K562 (cell line): ENCODE data around the gene MAP3K12. TPM values are rescaled to one million over a fixed set of nuclear protein-coding genes. Genes with fewer than 3 reads are reported as not detected.

ENCODE experiments used
- ATAC-seq: fragments of 200-7000 bp; cut with Tn5 transposase; 3 replicates; pipeline ENCODE4 v1.9.1; 2020; ENCODE audit warnings: moderate library complexity
- BruUV-seq: library from RNA; stranded (reverse); fragments of 400-500 nt; replicated peaks from 2 replicates; lab custom pipeline; 2021; lab: Mats Ljungman, UMichigan
- CTCF ChIA-PET: fragments of 300-600 bp; formaldehyde crosslinking; extraction: SDS; loops from one replicate; lab custom pipeline; 2021; ENCODE audit warnings: low intra/inter-chr PET ratio; lab: Yijun Ruan, JAX
- POLR2A ChIA-PET: fragments of 300-600, 350-650 bp; sonication (Branson Sonifier 250); formaldehyde crosslinking; extraction: SDS; loops from one replicate; lab custom pipeline; 2021; ENCODE audit warnings: antibody characterized with exemption, inconsistent platforms; lab: Yijun Ruan, JAX
- DNase-seq, 4 experiments: peaks; one replicate each; pipeline versions ENCODE4 v3.0.0 to v3.0.0-alpha.2; 2011 to 2018; ENCODE audit warnings: low spot score in 3 of 4, mixed read lengths in 3 of 4; ENCODE audit errors: extremely low read depth in 1 of 4
- FAIRE-seq: peaks from 2 replicates; lab custom pipeline; 2011; peaks lifted over from hg19 to GRCh38; lab: Jason Lieb, UNC
- H2AFZ ChIP-seq: 2 replicates; pipeline ENCODE4 v1.6.0; 2011; ENCODE audit warnings: low read depth, low read length, control low read depth, inconsistent platforms
- H3K27ac ChIP-seq: fragments of 200-600 bp; 3 replicates; pipeline ENCODE4 v1.8.0; 2011; ENCODE audit warnings: low read depth, mild to moderate bottlenecking, control low read depth, inconsistent platforms, low read length, moderate library complexity, mixed read lengths; ENCODE audit errors: extremely low read depth
- H3K27me3 ChIP-seq, 2 experiments: fragments of 300-600 bp in 1 of 2; 2 replicates in 1 of 2; 3 replicates in 1 of 2; pipeline versions ENCODE4 v1.6.0 to v1.8.0; 2011; ENCODE audit warnings: inconsistent platforms in 2 of 2, low read length in 2 of 2, mild to moderate bottlenecking in 1 of 2, mixed read lengths in 1 of 2, moderate library complexity in 1 of 2; ENCODE audit not compliant: control insufficient read depth in 2 of 2, insufficient read depth in 2 of 2
- H3K36me3 ChIP-seq: fragments of 300-600 bp; 3 replicates; pipeline ENCODE4 v1.8.0; 2011; ENCODE audit warnings: mild to moderate bottlenecking, low read length, inconsistent platforms; ENCODE audit not compliant: control insufficient read depth, insufficient read depth
- H3K4me1 ChIP-seq, 2 experiments: fragments of 200-600 bp in 1 of 2; replicated peaks in 1 of 2; 2 replicates in 1 of 2; 3 replicates in 1 of 2; pipeline versions ENCODE4 v1.5.1 to v1.8.0; 2011; ENCODE audit warnings: inconsistent platforms in 2 of 2, low read length in 2 of 2, mild to moderate bottlenecking in 1 of 2, mixed read lengths in 1 of 2, moderate library complexity in 1 of 2; ENCODE audit not compliant: control insufficient read depth in 2 of 2, insufficient read depth in 2 of 2
- H3K4me2 ChIP-seq: 2 replicates; pipeline ENCODE4 v1.6.1; 2011; ENCODE audit warnings: low read length, control low read depth, inconsistent platforms, mixed read lengths; ENCODE audit not compliant: insufficient read depth
- H3K4me3 ChIP-seq: fragments of 200-600 bp; sonication (generic), shearing (Covaris generic); 2 replicates; pipeline ENCODE4 v1.5.1; 2016; ENCODE audit warnings: control low read depth, inconsistent platforms
- H3K79me2 ChIP-seq: fragments of 200-600 bp; 3 replicates; pipeline ENCODE4 v1.8.0; 2011; ENCODE audit warnings: low read length, inconsistent platforms; ENCODE audit not compliant: control insufficient read depth, insufficient read depth
- H3K9ac ChIP-seq, 2 experiments: 2 replicates each; pipeline versions ENCODE4 v1.6.0 to v1.6.1; 2011; ENCODE audit warnings: low read depth in 2 of 2, low read length in 2 of 2, control low read depth in 1 of 2, inconsistent platforms in 1 of 2, mild to moderate bottlenecking in 1 of 2, mixed read lengths in 1 of 2; ENCODE audit not compliant: insufficient read depth in 1 of 2
- H3K9me1 ChIP-seq: one replicate; pipeline ENCODE4 v1.6.0; 2011; ENCODE audit warnings: inconsistent platforms, mild to moderate bottlenecking, low read length, moderate library complexity; ENCODE audit not compliant: control insufficient read depth, insufficient read depth
- H3K9me3 ChIP-seq: replicated peaks from 2 replicates; pipeline ENCODE4 v1.5.1; 2011; ENCODE audit warnings: low read depth, low read length, inconsistent platforms; ENCODE audit not compliant: control insufficient read depth, insufficient read depth
- H4K20me1 ChIP-seq: replicated peaks from 2 replicates; pipeline ENCODE4 v1.6.1; 2011; ENCODE audit warnings: low read length, inconsistent platforms, mixed read lengths; ENCODE audit not compliant: control insufficient read depth, insufficient read depth
- EWSR1 ChIP-seq: fragments of 450-650 bp; IDR thresholded peaks from 2 replicates; pipeline ENCODE4 v1.6.1; 2018; ENCODE audit warnings: borderline replicate concordance, mild to moderate bottlenecking, low read depth, moderate library complexity; ENCODE audit not compliant: partially characterized antibody
- HCFC1 ChIP-seq: IDR thresholded peaks from 2 replicates; pipeline ENCODE4 v1.6.1; 2012; ENCODE audit warnings: low read depth, low read length, improper control_type of control experiment
- HDAC1 ChIP-seq, 2 experiments: fragments of 450-650 bp; IDR thresholded peaks; 2 replicates each; pipeline ENCODE4 v1.6.1; 2016 to 2017; ENCODE audit warnings: inconsistent platforms in 1 of 2, mild to moderate bottlenecking in 1 of 2, moderate library complexity in 1 of 2
- HOMEZ ChIP-seq: fragments of 250-450 bp; sonication (Bioruptor Pico); IDR thresholded peaks from 2 replicates; pipeline ENCODE4 v1.4.0; 2020; ENCODE audit warnings: mild to moderate bottlenecking, moderate library complexity
- KAT7 ChIP-seq: sonication (generic); formaldehyde crosslinking; IDR thresholded peaks from 2 replicates; pipeline ENCODE4 v1.8.0; 2022; ENCODE audit warnings: missing genetic modification reagents, mild to moderate bottlenecking, borderline replicate concordance
- MCM7 ChIP-seq, 2 experiments: fragments of 450-650 bp; IDR thresholded peaks; 2 replicates each; pipeline ENCODE4 v1.6.1; 2016 to 2018
- MEIS2 ChIP-seq: fragments of 450-650 bp; IDR thresholded peaks from 2 replicates; pipeline ENCODE4 v1.6.1; 2014; ENCODE audit warnings: mild to moderate bottlenecking; ENCODE audit not compliant: partially characterized antibody
- THRAP3 ChIP-seq: fragments of 450-650 bp; IDR thresholded peaks from 2 replicates; pipeline ENCODE4 v1.6.1; 2016; ENCODE audit warnings: mild to moderate bottlenecking, inconsistent platforms, borderline replicate concordance
- ZBTB11 ChIP-seq, 3 experiments: fragments of 200-800 bp in 1 of 3; fragments of 250-450 bp in 1 of 3; fragments of 450-650 bp in 1 of 3; sonication (Bioruptor Pico) in 1 of 3; sonication (Bioruptor generic) in 1 of 3; formaldehyde crosslinking in 1 of 3; IDR thresholded peaks; 2 replicates each; pipeline versions ENCODE4 v1.6.1 to v1.8.0; 2016 to 2022; ENCODE audit warnings: mild to moderate bottlenecking in 2 of 3, missing genetic modification characterization in 2 of 3, missing compliant biosample characterization in 1 of 3, moderate library complexity in 1 of 3
- ZC3H8 ChIP-seq: fragments of 450-650 bp; IDR thresholded peaks from 2 replicates; pipeline ENCODE4 v1.6.1; 2017
- ZNF561 ChIP-seq: fragments of 450-650 bp; formaldehyde crosslinking; conservative IDR thresholded peaks from 2 replicates; pipeline ENCODE4 v1.4.0; 2020; ENCODE audit warnings: mild to moderate bottlenecking, moderate library complexity
- WGBS: fragments of 100-300 bp; shearing (Covaris generic); methylation state at CpG from one replicate; pipeline ENCODE4 v1.1.6; 2016; ENCODE audit warnings: low coverage, mixed read lengths; ENCODE audit not compliant: insufficient coverage; ENCODE audit errors: missing lambda C conversion rate; 5-methylcytosine and 5-hydroxymethylcytosine counted together
- in situ Hi-C: fragments of 300-500 bp; cut with MboI; formaldehyde crosslinking; loops from 4 replicates; pipeline ENCODE4 v1.15.0; 2018; ENCODE audit warnings: inconsistent platforms, mixed read lengths
- intact Hi-C: fragments of 100-400 bp; cut with micrococcal nuclease; formaldehyde crosslinking; loops from 2 replicates; pipeline ENCODE4 v1.14.2; 2022
- polyA plus RNA-seq, 8 experiments: library from polyadenylated mRNA; depleted of rRNA in 4 of 8; stranded (reverse) in 5 of 8; unstranded in 3 of 8; fragments of >200 nt; fragmentation: Nextera tagmentation in 2 of 8; fragmentation: Illumina TruSeq in 1 of 8; extraction: Ambion mirVana in 2 of 8; extraction: Trizol in 1 of 8; gene quantifications; 2 replicates each; pipeline versions ENCODE4 v1.2.1 to v1.2.3, GENCODE V29; 2011 to 2014; ENCODE audit warnings: inconsistent platforms in 1 of 8, missing spikeins in 1 of 8
- total RNA-seq, 7 experiments: library from RNA; depleted of rRNA in 6 of 7; stranded (reverse); fragments of >200 nt in 6 of 7; fragmentation: Illumina TruSeq in 2 of 7; extraction: Trizol in 2 of 7; gene quantifications; 2 replicates each; pipeline versions ENCODE4 v1.2.1 to v1.2.3, GENCODE V29; 2011 to 2021; ENCODE audit warnings: low replicate concordance in 1 of 7
- TF ChIP-seq, protein P1 (sequence below): sonication (generic); formaldehyde crosslinking; IDR thresholded peaks from 2 replicates; pipeline ENCODE4 v1.8.1; 2023; ENCODE audit warnings: mild to moderate bottlenecking, missing genetic modification reagents, moderate library complexity
- TF ChIP-seq, protein P2 (sequence below): sonication (generic); formaldehyde crosslinking; IDR thresholded peaks from 2 replicates; pipeline ENCODE4 v1.8.0; 2022; ENCODE audit warnings: missing genetic modification reagents, mild to moderate bottlenecking, moderate library complexity, borderline replicate concordance

Gene MAP3K12
- total and polyA plus RNA-seq, 9 of the 15 experiments (the other 6 are each of a cell fraction or from before 2014, with no cell fraction given), result 0.10 to 2.4 (median 1.6) TPM

GRCh38 chr12:53532524-53533445 lies 33.5 kb upstream of the MAP3K12 start:
- FAIRE-seq (no peak), DNase-seq (no peak), ATAC-seq (no peak)
- POLR2A ChIA-PET, result interaction anchor here (0.8 kb wide), 2 partner anchors 11 to 24 kb away, joined by 3 read pairs; no protein-coding TSS in a partner anchor
- no TSS peak for BruUV-seq
- no peaks in the 10 kb centered on the region for H3K79me2 ChIP-seq
- H3K9me3 ChIP-seq, result no peaks in the 10 kb centered on the region
- H3K9me1 ChIP-seq, result no peaks in the 10 kb centered on the region
- intact Hi-C loops, result no loop called here
- CTCF ChIA-PET, result interaction anchor here (0.6 kb wide), 1 partner anchor 143 kb away, joined by 7 read pairs; no protein-coding TSS in a partner anchor
- no peak overlapping the region for H3K9ac ChIP-seq
- H3K4me2 ChIP-seq, result no peak overlapping the region
- no peaks in the 10 kb centered on the region for H3K27me3 ChIP-seq
- H3K36me3 ChIP-seq, result peaks cover 59% of the 10 kb centered on the region; the same call in 2 of the 3 replicates
- no peak for TF ChIP-seq THRAP3
- TF ChIP-seq MEIS2, result no peak
- no peak for TF ChIP-seq ZC3H8
- TF ChIP-seq EWSR1, result no peak
- TF ChIP-seq HDAC1 (IDR thresholded peaks at IDR 0.05), result no peak
- TF ChIP-seq, protein P1, sequence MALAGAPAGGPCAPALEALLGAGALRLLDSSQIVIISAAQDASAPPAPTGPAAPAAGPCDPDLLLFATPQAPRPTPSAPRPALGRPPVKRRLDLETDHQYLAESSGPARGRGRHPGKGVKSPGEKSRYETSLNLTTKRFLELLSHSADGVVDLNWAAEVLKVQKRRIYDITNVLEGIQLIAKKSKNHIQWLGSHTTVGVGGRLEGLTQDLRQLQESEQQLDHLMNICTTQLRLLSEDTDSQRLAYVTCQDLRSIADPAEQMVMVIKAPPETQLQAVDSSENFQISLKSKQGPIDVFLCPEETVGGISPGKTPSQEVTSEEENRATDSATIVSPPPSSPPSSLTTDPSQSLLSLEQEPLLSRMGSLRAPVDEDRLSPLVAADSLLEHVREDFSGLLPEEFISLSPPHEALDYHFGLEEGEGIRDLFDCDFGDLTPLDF (CRISPR knock-in tag), result no peak
- TF ChIP-seq HOMEZ (CRISPR knock-in tag), result no peak
- TF ChIP-seq, protein P2, sequence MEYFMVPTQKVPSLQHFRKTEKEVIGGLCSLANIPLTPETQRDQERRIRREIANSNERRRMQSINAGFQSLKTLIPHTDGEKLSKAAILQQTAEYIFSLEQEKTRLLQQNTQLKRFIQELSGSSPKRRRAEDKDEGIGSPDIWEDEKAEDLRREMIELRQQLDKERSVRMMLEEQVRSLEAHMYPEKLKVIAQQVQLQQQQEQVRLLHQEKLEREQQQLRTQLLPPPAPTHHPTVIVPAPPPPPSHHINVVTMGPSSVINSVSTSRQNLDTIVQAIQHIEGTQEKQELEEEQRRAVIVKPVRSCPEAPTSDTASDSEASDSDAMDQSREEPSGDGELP, result no peak
- no peak for TF ChIP-seq KAT7
- no peak for TF ChIP-seq ZNF561 (CRISPR knock-in tag)
- no peak for TF ChIP-seq HCFC1
- no peak for TF ChIP-seq ZBTB11 (CRISPR knock-in tag; IDR thresholded peaks at IDR 0.05)
- no peak for TF ChIP-seq MCM7 (IDR thresholded peaks at IDR 0.05)
- in situ Hi-C loops, result no loop called here
- WGBS, result 92% methylated on average over 7 of the region's 7 CpGs
- H3K27ac ChIP-seq, result no peak overlapping the region
- H2AFZ ChIP-seq, result no peak overlapping the region
- H3K4me1 ChIP-seq, result no peaks in the 10 kb centered on the region
- H3K4me3 ChIP-seq, result no peak overlapping the region
- no peaks in the 10 kb centered on the region for H4K20me1 ChIP-seq
